ENCODE measurements around the gene ZFYVE26. TPM values are rescaled to one million over a fixed set of nuclear protein-coding genes. Genes with fewer than 3 reads are reported as not detected.
A peak's percentile ranks its signal among the peaks of the same experiment; 100 is the strongest.

The ZFYVE26 gene
- total RNA-seq, 2 donors from 2014 or later: 11.7 to 31.0 TPM

DNA sequence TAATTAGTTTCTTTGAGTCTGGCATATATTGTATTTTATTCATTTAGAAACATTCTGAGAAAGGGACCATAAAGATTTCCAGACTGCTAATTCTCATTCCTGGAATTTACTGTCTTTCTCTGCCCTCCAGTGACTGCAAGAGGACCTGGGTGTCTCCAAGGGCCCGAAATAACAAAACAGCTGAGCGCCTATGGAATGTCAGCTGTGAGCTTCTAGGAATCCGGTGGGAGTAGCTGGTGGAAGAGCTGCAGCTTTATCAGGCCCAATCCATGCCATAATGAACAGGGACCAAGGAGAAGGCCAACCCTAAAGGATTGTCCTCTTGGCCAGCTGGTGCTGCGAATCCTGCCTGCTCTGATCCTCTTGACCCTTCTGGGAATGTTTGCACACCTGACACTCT, 82.8 kb downstream of the ZFYVE26 start:
- intact Hi-C loops (cut with DNase I): no loop called here
- no peak overlapping the region for H3K27ac ChIP-seq
- H3K4me3 ChIP-seq: no peak overlapping the region
- DNase-seq (no peak), ATAC-seq (no peak)
- no peaks in the 10 kb centered on the region for H3K9me3 ChIP-seq
- WGBS, 2 donors: 75 to 89% methylated on average over 4 of the region's 4 CpGs
- no peak for TF ChIP-seq CTCF (IDR thresholded peaks at IDR 0.05)
- no peak for TF ChIP-seq POLR2A (IDR thresholded peaks at IDR 0.05)
- no peaks in the 10 kb centered on the region for H3K27me3 ChIP-seq
- H3K4me1 ChIP-seq: peaks cover 40% of the 10 kb centered on the region
- H3K36me3 ChIP-seq (replicated peaks in 1 of 2; ENCODE audit: insufficient read depth in 1 of 2, low read depth in 2 of 2): no peaks in the 10 kb centered on the region

GRCh38 chr14:67729072-67729885, 87.1 kb downstream of the ZFYVE26 start:
- TF ChIP-seq POLR2A (IDR thresholded peaks at IDR 0.05) (no peak), CTCF (IDR thresholded peaks at IDR 0.05) (no peak)
- no peaks in the 10 kb centered on the region for H3K27me3 ChIP-seq
- H3K27ac ChIP-seq: peak overlapping the region in 2 of 4 donors; percentile 9
- peaks cover 9% of the 10 kb centered on the region for H3K4me1 ChIP-seq
- no peaks in the 10 kb centered on the region for H3K36me3 ChIP-seq (replicated peaks in 1 of 2; ENCODE audit: insufficient read depth in 1 of 2, low read depth in 2 of 2)
- DNase-seq: peak; percentile 41 to 56 (median 52)
- 34 to 37% methylated on average over 21 of the region's 21 CpGs for WGBS, 2 donors
- no peak overlapping the region for H3K4me3 ChIP-seq
- ATAC-seq: peak; percentile 82
- intact Hi-C loops (cut with DNase I): no loop called here
- no peaks in the 10 kb centered on the region for H3K9me3 ChIP-seq

GRCh38 chr14:67728258-67728657, 88.1 kb downstream of the ZFYVE26 start:
- H3K9me3 ChIP-seq: no peaks in the 10 kb centered on the region
- H3K27me3 ChIP-seq: no peaks in the 10 kb centered on the region
- H3K36me3 ChIP-seq (replicated peaks in 1 of 2; ENCODE audit: insufficient read depth in 1 of 2, low read depth in 2 of 2): no peaks in the 10 kb centered on the region
- intact Hi-C loops (cut with DNase I): no loop called here
- DNase-seq (no peak), ATAC-seq (no peak)
- TF ChIP-seq POLR2A (IDR thresholded peaks at IDR 0.05): no peak
- TF ChIP-seq CTCF (IDR thresholded peaks at IDR 0.05): no peak
- peaks cover 9% of the 10 kb centered on the region for H3K4me1 ChIP-seq
- no peak overlapping the region for H3K27ac ChIP-seq
- no peak overlapping the region for H3K4me3 ChIP-seq

DNA sequence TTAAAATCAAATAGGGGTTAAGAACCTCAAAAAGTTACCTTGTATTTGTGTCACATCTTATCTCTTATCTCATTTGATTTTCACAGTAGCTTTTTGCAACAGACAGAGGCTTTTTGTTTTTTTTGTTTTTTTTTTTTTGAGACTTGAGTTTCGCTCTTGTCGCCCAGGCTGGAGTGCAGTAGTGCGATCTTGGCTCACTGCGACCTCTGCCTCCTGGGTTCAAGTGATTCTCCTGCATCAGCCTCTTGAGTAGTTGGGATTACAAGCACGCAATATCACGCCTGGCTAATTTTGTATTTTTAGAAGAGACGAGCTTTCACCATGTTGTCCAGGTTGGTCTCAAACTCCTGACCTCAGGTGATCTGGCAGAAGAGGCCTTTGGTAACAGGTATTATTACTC, 89.0 kb downstream of the ZFYVE26 start:
- intact Hi-C loops (cut with DNase I): no loop called here

More for the DNA sequence above, 89.0 kb downstream of the ZFYVE26 start:
- no peaks in the 10 kb centered on the region for H3K9me3 ChIP-seq
- DNase-seq (no peak), ATAC-seq (no peak)
- TF ChIP-seq CTCF (IDR thresholded peaks at IDR 0.05) (no peak), POLR2A (IDR thresholded peaks at IDR 0.05) (no peak)
- H3K4me3 ChIP-seq: no peak overlapping the region
- no peaks in the 10 kb centered on the region for H3K27me3 ChIP-seq
- WGBS, 2 donors: 93 to 97% methylated on average over 7 of the region's 7 CpGs
- no peaks in the 10 kb centered on the region for H3K36me3 ChIP-seq (replicated peaks in 1 of 2; ENCODE audit: insufficient read depth in 1 of 2, low read depth in 2 of 2)
- H3K4me1 ChIP-seq: peaks cover 13% of the 10 kb centered on the region
- no peak overlapping the region for H3K27ac ChIP-seq

Measured in body of pancreas (tissue), 4 donors.